ENCODE results near the gene SMIM34.

The SMIM34 gene

GRCh38 chr21:34372321-34372720, 51.4 kb downstream of the SMIM34 start:
- no peak for DNase-seq (ENCODE audit: low spot score)

- DNase-seq (ENCODE audit: low spot score) = no peak
Observed at GRCh38 chr21:34369741-34370140, 54.0 kb downstream of the SMIM34 start.

Data from hepatic stellate cell (primary cell).